Omental fat pad (tissue), 4 donors: ENCODE data around the gene E2F8. TPM values are rescaled to one million over a fixed set of nuclear protein-coding genes. Genes with fewer than 3 reads are reported as not detected.

Experiments
- ATAC-seq: fragments of 150-250 bp; one replicate; pipeline ENCODE4 v1.9.1; 2016; ENCODE audit warnings: mild to moderate bottlenecking, moderate library complexity; ENCODE audit not compliant: low FRiP score
- DNase-seq: peaks from one replicate; pipeline ENCODE4 v3.0.0-alpha.2; 2019; ENCODE audit warnings: low spot score
- total RNA-seq, 4 donors: library from RNA; depleted of rRNA; stranded (reverse); fragments of >200 nt; gene quantifications; one replicate each; pipeline ENCODE4 v1.1.0, GENCODE V29; 2016
- TF ChIP-seq, protein P1 (sequence below), 3 donors: fragments of 450-650 bp; IDR thresholded peaks; one replicate each; pipeline ENCODE4 v1.5.1; 2016 to 2017; ENCODE audit warnings: antibody characterized with exemption in 3 of 3, mild to moderate bottlenecking in 3 of 3, moderate library complexity in 2 of 3

E2F8 gene
- total RNA-seq, 4 donors from 2014 or later: 0.60 TPM; not detected in 3

DNA sequence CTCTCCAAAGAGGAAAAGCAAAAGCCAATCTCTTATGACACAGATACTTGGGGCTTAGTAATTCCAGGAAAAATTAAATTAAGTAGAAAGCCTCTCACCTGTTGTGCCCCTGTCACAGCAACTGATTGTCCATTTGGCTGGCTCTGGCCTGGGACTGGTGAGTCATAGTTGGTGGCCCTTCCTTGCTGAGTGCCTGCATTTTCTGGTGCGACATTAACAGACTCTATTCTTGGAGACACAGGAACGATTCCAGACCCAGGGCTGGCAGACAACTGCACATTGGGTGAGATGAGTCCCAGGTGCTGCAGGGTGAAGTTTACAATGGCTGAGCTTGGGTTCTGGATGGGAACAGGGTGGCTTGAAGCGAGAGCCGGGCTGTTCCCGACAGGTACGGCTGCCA is 15.6 kb downstream of the E2F8 start:
- TF ChIP-seq, protein P1, sequence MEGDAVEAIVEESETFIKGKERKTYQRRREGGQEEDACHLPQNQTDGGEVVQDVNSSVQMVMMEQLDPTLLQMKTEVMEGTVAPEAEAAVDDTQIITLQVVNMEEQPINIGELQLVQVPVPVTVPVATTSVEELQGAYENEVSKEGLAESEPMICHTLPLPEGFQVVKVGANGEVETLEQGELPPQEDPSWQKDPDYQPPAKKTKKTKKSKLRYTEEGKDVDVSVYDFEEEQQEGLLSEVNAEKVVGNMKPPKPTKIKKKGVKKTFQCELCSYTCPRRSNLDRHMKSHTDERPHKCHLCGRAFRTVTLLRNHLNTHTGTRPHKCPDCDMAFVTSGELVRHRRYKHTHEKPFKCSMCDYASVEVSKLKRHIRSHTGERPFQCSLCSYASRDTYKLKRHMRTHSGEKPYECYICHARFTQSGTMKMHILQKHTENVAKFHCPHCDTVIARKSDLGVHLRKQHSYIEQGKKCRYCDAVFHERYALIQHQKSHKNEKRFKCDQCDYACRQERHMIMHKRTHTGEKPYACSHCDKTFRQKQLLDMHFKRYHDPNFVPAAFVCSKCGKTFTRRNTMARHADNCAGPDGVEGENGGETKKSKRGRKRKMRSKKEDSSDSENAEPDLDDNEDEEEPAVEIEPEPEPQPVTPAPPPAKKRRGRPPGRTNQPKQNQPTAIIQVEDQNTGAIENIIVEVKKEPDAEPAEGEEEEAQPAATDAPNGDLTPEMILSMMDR (IDR thresholded peaks at IDR 0.05): no peak
- no peak for ATAC-seq
- no peak for DNase-seq

DNA sequence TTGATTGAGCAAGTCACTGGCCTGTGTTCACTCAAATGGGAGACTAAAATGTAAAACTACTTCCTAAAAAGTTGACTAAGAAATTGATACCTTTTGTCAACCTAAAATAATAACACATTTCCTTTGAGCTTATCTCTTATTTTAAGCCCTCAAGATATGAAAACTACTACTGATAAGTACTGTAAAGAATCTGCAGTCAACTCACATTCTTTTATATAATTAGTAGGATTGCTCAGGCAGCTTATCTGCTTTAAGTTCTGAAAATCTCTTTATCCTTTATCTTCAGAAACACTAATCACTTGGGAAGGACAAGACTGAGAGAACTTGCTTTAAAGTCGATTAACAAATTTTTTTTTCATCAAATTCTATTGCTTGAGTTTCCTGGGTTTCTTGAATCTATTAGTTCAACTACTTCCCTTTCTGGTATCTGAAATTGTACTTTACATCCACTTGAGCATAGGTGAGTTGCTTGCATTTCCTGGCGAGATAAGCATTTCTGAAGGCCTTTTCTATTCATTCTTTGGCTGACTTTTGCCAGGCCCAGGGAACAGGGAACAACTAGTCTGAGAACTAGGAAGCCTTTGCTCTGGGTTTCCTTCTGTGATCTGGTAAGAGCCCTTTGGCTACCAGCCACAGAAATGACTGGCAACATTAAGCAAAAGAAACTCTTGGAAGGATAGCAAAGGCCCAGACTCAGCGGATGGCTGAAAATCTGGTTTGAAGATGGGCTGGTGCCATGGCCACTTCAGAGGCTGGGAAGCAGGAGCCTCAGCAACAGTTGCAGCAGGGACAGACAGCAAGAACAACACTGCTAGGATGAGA is 19.6 kb downstream of the E2F8 start:
- no peak for ATAC-seq
- TF ChIP-seq, protein P1 (IDR thresholded peaks at IDR 0.05): no peak
- DNase-seq: no peak

DNA sequence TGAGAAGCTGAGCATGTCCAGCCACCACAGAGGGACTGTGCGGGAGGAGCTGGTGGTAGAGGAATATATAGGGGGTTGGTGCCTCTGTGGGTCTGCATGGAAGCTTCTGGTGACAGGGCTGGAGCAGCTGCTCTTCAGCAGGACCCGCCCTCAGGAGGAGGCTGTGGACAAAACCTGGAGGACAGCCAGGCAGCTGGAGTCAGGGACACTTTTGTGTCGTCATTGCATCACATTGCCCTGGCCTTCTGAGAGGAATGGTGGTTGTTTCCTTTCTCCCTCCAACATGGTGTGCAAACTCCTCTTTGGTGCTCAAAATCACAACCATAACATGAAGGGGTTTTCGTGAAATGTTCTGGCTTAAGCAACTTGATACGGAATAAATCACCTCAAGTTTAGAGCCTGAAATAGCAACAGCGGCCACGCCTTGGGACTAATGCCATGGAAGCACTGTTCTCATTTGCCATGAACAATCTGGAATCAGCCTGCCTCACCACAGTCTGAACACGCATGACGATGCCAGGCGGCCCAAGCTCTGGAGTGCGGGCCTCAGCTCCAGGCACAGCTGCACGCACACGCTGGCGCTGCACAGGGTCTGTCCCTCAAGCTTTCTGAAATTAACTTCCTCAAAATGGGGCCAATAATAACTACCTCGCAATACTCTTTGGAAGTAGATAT is 21.8 kb downstream of the E2F8 start:
- TF ChIP-seq, protein P1 (IDR thresholded peaks at IDR 0.05): no peak
- DNase-seq (no peak), ATAC-seq (no peak)

DNA sequence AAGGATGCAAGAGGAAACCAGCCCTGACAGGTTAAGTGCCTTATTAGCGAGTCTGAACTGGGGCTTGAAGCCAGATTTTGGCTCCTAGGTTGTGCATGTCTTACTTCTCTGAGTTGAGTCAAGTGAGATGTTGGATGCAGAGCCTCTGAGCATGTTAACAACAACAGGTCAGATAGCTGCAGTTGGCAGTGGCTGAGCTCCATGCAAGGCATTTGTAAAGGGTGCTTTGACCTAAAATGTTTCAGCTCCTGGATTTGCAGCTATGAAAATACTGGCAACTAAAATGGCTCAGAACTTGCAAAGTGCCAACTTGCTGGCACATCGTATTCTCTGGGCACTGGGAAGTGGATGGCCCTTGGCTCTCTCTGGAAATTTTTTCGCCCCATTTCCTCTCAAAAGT is 22.5 kb downstream of the E2F8 start:
- ATAC-seq: no peak
- no peak for DNase-seq
- TF ChIP-seq, protein P1 (IDR thresholded peaks at IDR 0.05): no peak

DNA sequence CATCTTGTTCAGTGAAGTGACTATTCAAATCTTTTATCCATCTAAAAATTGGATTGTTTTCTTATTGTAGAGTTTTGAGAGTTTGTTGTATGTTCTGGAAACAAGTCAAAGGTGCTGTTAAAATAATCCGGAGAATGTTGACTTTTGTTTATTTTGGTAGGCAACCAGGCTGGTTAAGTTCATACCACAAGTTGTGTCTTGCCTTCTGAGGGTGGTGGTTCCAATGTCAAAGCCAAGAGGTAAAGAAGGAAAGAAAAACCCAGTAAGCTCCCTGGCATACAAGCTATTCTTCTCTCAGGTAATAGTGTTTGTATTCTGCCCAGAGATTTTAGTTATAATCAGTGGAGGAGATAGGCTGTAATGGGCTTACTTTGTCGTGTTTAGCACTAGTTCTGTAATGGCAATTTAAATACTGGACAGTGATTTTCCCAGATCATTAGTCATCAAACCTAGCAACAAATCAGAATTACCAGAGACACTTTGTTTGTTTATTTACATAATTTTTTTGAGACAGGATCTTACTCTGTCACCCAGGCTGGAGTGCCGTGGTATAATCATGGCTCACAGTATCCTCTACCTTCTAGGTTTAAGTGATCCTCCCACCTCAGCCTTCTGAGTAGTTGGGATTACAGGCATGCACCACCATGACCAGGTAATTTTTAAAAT is 23.9 kb downstream of the E2F8 start:
- no peak for DNase-seq
- TF ChIP-seq, protein P1 (IDR thresholded peaks at IDR 0.05): no peak
- no peak for ATAC-seq

DNA sequence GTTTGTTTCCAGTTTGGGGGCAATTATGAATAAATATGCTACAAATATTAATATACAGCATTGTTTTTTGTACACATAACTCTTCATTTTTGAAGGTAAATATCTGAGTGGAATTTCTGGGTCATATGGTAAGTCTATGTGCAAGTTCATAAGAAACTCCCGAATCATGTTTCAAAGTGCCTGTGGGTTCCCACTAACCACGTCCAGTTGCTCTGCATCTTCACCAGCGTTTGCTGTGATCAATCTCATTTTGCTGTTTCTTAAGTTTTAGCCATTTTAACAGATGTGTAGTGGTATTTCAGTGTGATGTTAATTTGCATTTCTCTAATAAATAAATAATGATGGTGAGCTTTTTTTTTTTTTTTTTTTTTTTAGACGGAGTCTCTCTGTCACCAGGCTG is 24.7 kb downstream of the E2F8 start:
- no peak for ATAC-seq
- DNase-seq: no peak
- TF ChIP-seq, protein P1 (IDR thresholded peaks at IDR 0.05): no peak
